Measurements from ENCODE around the gene CYP46A1. TPM values are rescaled to one million over a fixed set of nuclear protein-coding genes. Genes with fewer than 3 reads are reported as not detected.

The CYP46A1 gene
- total and polyA plus RNA-seq, 8 donors: 1.2 to 6.8 (median 5.5) TPM

DNA sequence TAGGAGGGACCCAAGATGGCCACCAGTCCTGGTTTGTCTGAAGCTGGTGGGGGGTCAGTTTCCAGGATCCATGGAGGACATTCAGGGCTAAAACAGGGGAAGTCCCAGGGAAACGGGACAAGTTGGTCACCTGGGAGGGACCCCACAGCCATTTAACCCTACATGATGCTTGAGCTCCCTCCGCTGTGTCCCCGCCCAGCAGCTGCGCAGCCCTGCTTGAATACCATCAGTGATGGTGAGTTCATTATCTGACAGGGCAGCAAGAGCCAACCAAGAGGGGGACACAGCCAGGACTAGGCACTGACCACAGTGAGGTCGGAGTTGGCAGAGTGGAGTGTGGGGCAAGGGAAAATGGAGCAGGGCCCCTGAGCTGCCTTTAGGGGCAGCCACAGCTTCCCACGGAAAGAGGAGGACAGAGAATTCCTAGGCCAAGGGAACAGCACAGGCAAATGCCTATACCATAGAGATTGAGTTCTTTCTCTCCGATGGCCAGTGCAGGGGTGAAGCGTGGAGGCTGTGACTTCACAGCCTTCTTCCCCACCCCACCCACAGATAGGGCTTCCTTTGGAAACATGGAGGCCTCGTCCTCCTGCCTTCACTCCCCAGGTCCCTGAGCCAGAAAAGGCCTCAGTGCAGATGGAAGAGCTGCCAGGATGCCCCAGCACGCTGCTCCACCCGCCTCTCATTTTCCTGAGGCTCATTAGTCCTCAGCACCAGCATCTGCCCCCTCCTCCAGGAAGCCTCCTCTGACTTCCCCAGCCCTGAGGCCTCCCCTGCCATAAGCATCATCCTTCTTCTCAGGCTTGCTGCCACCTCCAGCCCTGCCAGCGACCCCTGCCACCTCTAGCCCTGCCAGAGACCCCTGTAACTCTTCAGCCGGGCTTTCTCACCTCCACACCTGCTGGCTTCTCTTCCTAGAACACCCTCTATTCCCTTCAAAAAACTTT lies 51.4 kb downstream of the CYP46A1 start:
- ATAC-seq: no peak
- Histone ChIP-seq H3K36me3 (no peaks in the 10 kb centered on the region), H3K9me3 (no peaks in the 10 kb centered on the region), H3K4me3 (no peak overlapping the region), H3K27ac (peak overlapping the region in 1 of 2 donors; percentile 15), H3K4me1 (peaks cover 8 to 45% of the 10 kb centered on the region in 2 donors), H3K27me3 (peaks cover 0 to 37% of the 10 kb centered on the region in 2 donors)
- no peak for TF ChIP-seq CTCF (IDR thresholded peaks at IDR 0.05)
- DNase-seq: peak in 2 of 4 donors; percentile 27 to 39
- intact Hi-C loops (cut with DNase I): no loop called here

- no peaks in the 10 kb centered on the region for H3K9me3 ChIP-seq
- ATAC-seq (peak; percentile 17), DNase-seq (peak in 2 of 4 donors; percentile 70 to 80)
- no peak for TF ChIP-seq CTCF (IDR thresholded peaks at IDR 0.05)
- H3K27ac ChIP-seq: peak overlapping the region in 1 of 2 donors; percentile 71
- peaks cover 0 to 24% of the 10 kb centered on the region in 2 donors for H3K27me3 ChIP-seq
- intact Hi-C loops (cut with DNase I): no loop called here
- peaks cover 8 to 36% of the 10 kb centered on the region in 2 donors for H3K4me1 ChIP-seq
- H3K4me3 ChIP-seq: peak overlapping the region in 1 of 2 donors; percentile 54
- H3K36me3 ChIP-seq: no peaks in the 10 kb centered on the region
Observed at GRCh38 chr14:99736603-99737371, 52.7 kb downstream of the CYP46A1 start.

GRCh38 chr14:99737451-99737951 lies 53.4 kb downstream of the CYP46A1 start:
- Histone ChIP-seq H3K36me3 (no peaks in the 10 kb centered on the region), H3K9me3 (no peaks in the 10 kb centered on the region), H3K4me3 (peak overlapping the region; percentile 48 to 54), H3K27ac (peak overlapping the region; percentile 51 to 71), H3K4me1 (peaks cover 8 to 30% of the 10 kb centered on the region in 2 donors), H3K27me3 (peaks cover 0 to 23% of the 10 kb centered on the region in 2 donors)
- intact Hi-C loops (cut with DNase I): no loop called here
- peak; percentile 96 for ATAC-seq
- TF ChIP-seq CTCF (IDR thresholded peaks at IDR 0.05): no peak
- peak in 3 of 4 donors; percentile 58 to 88 (median 68) for DNase-seq

- intact Hi-C loops (cut with DNase I): no loop called here
- no peak for TF ChIP-seq CTCF (IDR thresholded peaks at IDR 0.05)
- Histone ChIP-seq H3K4me1 (peaks cover 8 to 27% of the 10 kb centered on the region in 2 donors), H3K36me3 (no peaks in the 10 kb centered on the region), H3K27ac (peak overlapping the region; percentile 51 to 71), H3K27me3 (peaks cover 0 to 23% of the 10 kb centered on the region in 2 donors), H3K9me3 (no peaks in the 10 kb centered on the region), H3K4me3 (peak overlapping the region; percentile 48 to 54)
- DNase-seq: peak in 1 of 4 donors; percentile 47
- ATAC-seq: peak; percentile 70
Observed at GRCh38 chr14:99737956-99738667, 54.0 kb downstream of the CYP46A1 start.
